Keratinocyte (primary cell): ENCODE measurements around the gene KIAA1210. TPM values are rescaled to one million over a fixed set of nuclear protein-coding genes. Genes with fewer than 3 reads are reported as not detected.

ENCODE experiments used
- DNase-seq: peaks from one replicate; pipeline ENCODE4 v3.0.0-alpha.2; 2011; ENCODE audit warnings: low read depth, missing footprints, low spot score
- FAIRE-seq: peaks from 2 replicates; lab custom pipeline; 2011; peaks lifted over from hg19 to GRCh38; lab: Jason Lieb, UNC
- H2AFZ ChIP-seq: 2 replicates; pipeline ENCODE4 v1.6.0; 2012; ENCODE audit warnings: low read length, control low read depth, inconsistent platforms; ENCODE audit not compliant: control insufficient read depth
- H3K27ac ChIP-seq: 2 replicates; pipeline ENCODE4 v1.5.1; 2011; ENCODE audit warnings: low read length; ENCODE audit not compliant: control insufficient read depth, insufficient read depth
- H3K27me3 ChIP-seq: 3 replicates; pipeline ENCODE4 v1.6.0; 2011; ENCODE audit warnings: low read length; ENCODE audit not compliant: control insufficient read depth, insufficient read depth; ENCODE audit errors: extremely low read depth
- H3K36me3 ChIP-seq, 2 experiments: 2 replicates in 1 of 2; 3 replicates in 1 of 2; pipeline ENCODE4 v1.5.1; 2011; ENCODE audit warnings: low read length in 2 of 2, mild to moderate bottlenecking in 1 of 2; ENCODE audit not compliant: control insufficient read depth in 2 of 2, insufficient read depth in 2 of 2; ENCODE audit errors: extremely low read depth in 1 of 2
- H3K4me1 ChIP-seq: 3 replicates; pipeline ENCODE4 v1.5.1; 2011; ENCODE audit warnings: low read length; ENCODE audit not compliant: control insufficient read depth, insufficient read depth; ENCODE audit errors: extremely low read depth
- H3K4me2 ChIP-seq: 3 replicates; pipeline ENCODE4 v1.6.0; 2011; ENCODE audit warnings: low read depth, low read length; ENCODE audit not compliant: control insufficient read depth, insufficient read depth; ENCODE audit errors: extremely low read depth
- H3K4me3 ChIP-seq, 3 experiments: fragments of 200-600 bp in 1 of 3; sonication (generic) in 1 of 3; 2 replicates in 2 of 3; 3 replicates in 1 of 3; pipeline ENCODE4 v1.5.1; 2011 to 2016; ENCODE audit warnings: low read length in 3 of 3, mild to moderate bottlenecking in 3 of 3, control low read depth in 2 of 3, inconsistent platforms in 1 of 3, low read depth in 1 of 3, mixed read lengths in 1 of 3, mixed run types in 1 of 3, moderate library complexity in 1 of 3; ENCODE audit not compliant: control insufficient read depth in 2 of 3, insufficient read depth in 2 of 3; ENCODE audit errors: extremely low read depth in 1 of 3
- H3K79me2 ChIP-seq: 2 replicates; pipeline ENCODE4 v1.6.0; 2012; ENCODE audit warnings: low read length; ENCODE audit not compliant: control insufficient read depth, insufficient read depth
- H3K9ac ChIP-seq: 3 replicates; pipeline ENCODE4 v1.6.0; 2011; ENCODE audit warnings: low read length; ENCODE audit not compliant: control insufficient read depth, insufficient read depth; ENCODE audit errors: extremely low read depth
- H3K9me1 ChIP-seq: 3 replicates; pipeline ENCODE4 v1.6.0; 2011; ENCODE audit warnings: low read length; ENCODE audit not compliant: control insufficient read depth, insufficient read depth; ENCODE audit errors: extremely low read depth
- H3K9me3 ChIP-seq: 2 replicates; pipeline ENCODE4 v1.5.1; 2012; ENCODE audit warnings: low read depth, low read length; ENCODE audit not compliant: control insufficient read depth
- H4K20me1 ChIP-seq: 3 replicates; pipeline ENCODE4 v1.6.0; 2011; ENCODE audit warnings: low read length; ENCODE audit not compliant: control insufficient read depth, insufficient read depth; ENCODE audit errors: extremely low read depth
- EZH2 ChIP-seq: IDR thresholded peaks from one replicate; pipeline ENCODE4 v1.6.1; 2012; ENCODE audit warnings: inconsistent platforms, mild to moderate bottlenecking, low read length, moderate library complexity
- dilution Hi-C: fragments of 300-500 bp; cut with MboI; formaldehyde crosslinking; loops from one replicate; pipeline ENCODE4 v1.7.0; 2020; ENCODE audit warnings: low sequenced_read_pairs; ENCODE audit not compliant: extremely low pct_ligation_motif_present
- polyA plus RNA-seq, 5 experiments: library from polyadenylated mRNA; depleted of rRNA in 3 of 5; stranded (reverse) in 3 of 5; stranded (forward) in 1 of 5; unstranded in 1 of 5; fragments of >200 nt; gene quantifications; 1 replicate in 1 of 5; 2 replicates in 3 of 5; 3 replicates in 1 of 5; pipeline versions ENCODE4 v1.2.1 to v1.2.3, GENCODE V29; 2011 to 2012; ENCODE audit warnings: missing spikeins in 2 of 5, low read depth in 1 of 5, low replicate concordance in 1 of 5
- TF ChIP-seq, protein P1 (sequence below), 3 experiments: IDR thresholded peaks in 1 of 3; conservative IDR thresholded peaks in 1 of 3; optimal IDR thresholded peaks in 1 of 3; 2 replicates in 2 of 3; 3 replicates in 1 of 3; pipeline versions ENCODE3 to v1.5.1; 2011; ENCODE audit warnings: low read length in 3 of 3, mild to moderate bottlenecking in 3 of 3, moderate library complexity in 2 of 3, control low read depth in 1 of 3, inconsistent platforms in 1 of 3; ENCODE audit not compliant: insufficient read depth in 2 of 3; ENCODE audit errors: extremely low read depth in 1 of 3

The KIAA1210 gene
- polyA plus RNA-seq, 1 donor (not counting 4 experiments of a cell fraction or from before 2014, with no cell fraction given), result not detected

- no peaks in the 10 kb centered on the region for H3K9me1 ChIP-seq
- no peak overlapping the region for H3K4me2 ChIP-seq
- H2AFZ ChIP-seq, result no peak overlapping the region
- no peak overlapping the region for H3K9ac ChIP-seq
- TF ChIP-seq EZH2, result no peak
- TF ChIP-seq, protein P1, sequence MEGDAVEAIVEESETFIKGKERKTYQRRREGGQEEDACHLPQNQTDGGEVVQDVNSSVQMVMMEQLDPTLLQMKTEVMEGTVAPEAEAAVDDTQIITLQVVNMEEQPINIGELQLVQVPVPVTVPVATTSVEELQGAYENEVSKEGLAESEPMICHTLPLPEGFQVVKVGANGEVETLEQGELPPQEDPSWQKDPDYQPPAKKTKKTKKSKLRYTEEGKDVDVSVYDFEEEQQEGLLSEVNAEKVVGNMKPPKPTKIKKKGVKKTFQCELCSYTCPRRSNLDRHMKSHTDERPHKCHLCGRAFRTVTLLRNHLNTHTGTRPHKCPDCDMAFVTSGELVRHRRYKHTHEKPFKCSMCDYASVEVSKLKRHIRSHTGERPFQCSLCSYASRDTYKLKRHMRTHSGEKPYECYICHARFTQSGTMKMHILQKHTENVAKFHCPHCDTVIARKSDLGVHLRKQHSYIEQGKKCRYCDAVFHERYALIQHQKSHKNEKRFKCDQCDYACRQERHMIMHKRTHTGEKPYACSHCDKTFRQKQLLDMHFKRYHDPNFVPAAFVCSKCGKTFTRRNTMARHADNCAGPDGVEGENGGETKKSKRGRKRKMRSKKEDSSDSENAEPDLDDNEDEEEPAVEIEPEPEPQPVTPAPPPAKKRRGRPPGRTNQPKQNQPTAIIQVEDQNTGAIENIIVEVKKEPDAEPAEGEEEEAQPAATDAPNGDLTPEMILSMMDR (optimal IDR thresholded peaks at IDR 0.05 in 1 of 3, IDR thresholded peaks at IDR 0.05 in 1 of 3, conservative IDR thresholded peaks at IDR 0.05 in 1 of 3; ENCODE audit: extremely low read depth in 1 of 3, insufficient read depth in 2 of 3, low read length in 3 of 3), result no peak
- no peaks in the 10 kb centered on the region for H3K9me3 ChIP-seq
- no peak overlapping the region for H3K4me3 ChIP-seq
- H3K4me1 ChIP-seq, result no peaks in the 10 kb centered on the region
- dilution Hi-C loops, result no loop called here
- H3K27ac ChIP-seq, result no peak overlapping the region
- no peaks in the 10 kb centered on the region for H4K20me1 ChIP-seq
- FAIRE-seq (no peak), DNase-seq (no peak)
- no peaks in the 10 kb centered on the region for H3K27me3 ChIP-seq
- H3K79me2 ChIP-seq, result no peaks in the 10 kb centered on the region
- H3K36me3 ChIP-seq, result no peaks in the 10 kb centered on the region
Observed at GRCh38 chrX:119028733-119029330, 98.8 kb downstream of the KIAA1210 start.

Other genes starting within 250 kb of the KIAA1210 start
- gene LONRF3, start 153.2 kb downstream of the KIAA1210 start, polyA plus RNA-seq, result not detected in 3 replicates
- gene CT47C1, start 54.8 kb downstream of the KIAA1210 start, polyA plus RNA-seq, result not detected in 3 replicates
- 42.7 to 74.3 TPM (median 54.2 TPM) in 3 replicates for gene PGRMC1, start 108.5 kb upstream of the KIAA1210 start, polyA plus RNA-seq